H1 (cell line): ENCODE results near the gene SHISAL2B. TPM values are rescaled to one million over a fixed set of nuclear protein-coding genes. Genes with fewer than 3 reads are reported as not detected.

ENCODE experiments used
- CTCF ChIA-PET: fragments of 300-600 bp; sonication (Branson Sonifier 250); formaldehyde crosslinking; loops from one replicate; lab custom pipeline; 2021; ENCODE audit not compliant: partially characterized antibody; lab: Charles Lee
- POLR2A ChIA-PET: fragments of 300-600 bp; sonication (Branson Sonifier 250); formaldehyde crosslinking; loops from one replicate; lab custom pipeline; 2021; ENCODE audit warnings: inconsistent platforms; ENCODE audit not compliant: partially characterized antibody; lab: Charles Lee
- DNase-seq, 2 experiments: peaks; one replicate each; pipeline versions ENCODE4 v3.0.0 to v3.0.0-alpha.2; 2010 to 2022; ENCODE audit warnings: low spot score in 2 of 2, low read depth in 1 of 2, mixed read lengths in 1 of 2
- FAIRE-seq: peaks from 2 replicates; lab custom pipeline; 2011; peaks lifted over from hg19 to GRCh38; lab: Jason Lieb, UNC
- H2AFZ ChIP-seq: 2 replicates; pipeline ENCODE4 v1.8.1; 2012; ENCODE audit warnings: low read length, inconsistent platforms
- H2AK5ac ChIP-seq: 2 replicates; pipeline ENCODE4 v1.6.1; 2013; ENCODE audit warnings: low read depth, low read length
- H2BK120ac ChIP-seq: replicated peaks from 2 replicates; pipeline ENCODE3; 2013; ENCODE audit warnings: low read depth, low read length, inconsistent platforms
- H2BK12ac ChIP-seq: 2 replicates; pipeline ENCODE4 v1.6.1; 2013; ENCODE audit warnings: low read depth, low read length
- H2BK15ac ChIP-seq: 2 replicates; pipeline ENCODE4 v1.6.1; 2013; ENCODE audit warnings: low read length
- H2BK20ac ChIP-seq: 2 replicates; pipeline ENCODE4 v1.6.1; 2013; ENCODE audit warnings: low read length
- H2BK5ac ChIP-seq: 2 replicates; pipeline ENCODE4 v1.6.1; 2013; ENCODE audit warnings: low read depth, low read length
- H3K14ac ChIP-seq: 2 replicates; pipeline ENCODE4 v1.6.1; 2013; ENCODE audit warnings: inconsistent platforms; ENCODE audit not compliant: insufficient read length
- H3K18ac ChIP-seq: 2 replicates; pipeline ENCODE4 v1.6.1; 2013; ENCODE audit warnings: low read length; ENCODE audit errors: extremely low read depth
- H3K23ac ChIP-seq: 2 replicates; pipeline ENCODE4 v1.6.1; 2013; ENCODE audit warnings: inconsistent platforms; ENCODE audit not compliant: insufficient read length
- H3K23me2 ChIP-seq: 2 replicates; pipeline ENCODE4 v1.6.1; 2013; ENCODE audit warnings: low read depth, low read length
- H3K27ac ChIP-seq: 2 replicates; pipeline ENCODE4 v1.6.1; 2011; ENCODE audit warnings: low read depth, low read length, inconsistent platforms
- H3K27me3 ChIP-seq, 4 experiments: replicated peaks in 1 of 4; 1 replicate in 1 of 4; 2 replicates in 3 of 4; pipeline versions ENCODE4 v1.6.1 to v1.8.1; 2011 to 2013; ENCODE audit warnings: low read length in 3 of 4, mild to moderate bottlenecking in 3 of 4, inconsistent platforms in 2 of 4, mixed read lengths in 2 of 4, moderate library complexity in 1 of 4; ENCODE audit not compliant: control insufficient read depth in 3 of 4, insufficient read depth in 3 of 4; ENCODE audit errors: extremely low read depth in 1 of 4
- H3K36me3 ChIP-seq, 4 experiments: 2 replicates each; pipeline versions ENCODE4 v1.6.1 to v1.8.1; 2011 to 2013; ENCODE audit warnings: mild to moderate bottlenecking in 4 of 4, low read length in 3 of 4, moderate library complexity in 2 of 4, control low read depth in 1 of 4, inconsistent platforms in 1 of 4; ENCODE audit not compliant: insufficient read depth in 4 of 4, control insufficient read depth in 2 of 4
- H3K4ac ChIP-seq: replicated peaks from 2 replicates; pipeline ENCODE3; 2013; ENCODE audit warnings: low read length, low read depth, mixed read lengths, inconsistent platforms; ENCODE audit not compliant: insufficient read length
- H3K4me1 ChIP-seq, 4 experiments: replicated peaks in 1 of 4; 1 replicate in 1 of 4; 2 replicates in 3 of 4; pipeline versions ENCODE4 v1.6.1 to v1.8.1; 2011 to 2013; ENCODE audit warnings: low read length in 3 of 4, inconsistent platforms in 2 of 4, mixed read lengths in 1 of 4; ENCODE audit not compliant: insufficient read depth in 4 of 4, control insufficient read depth in 3 of 4
- H3K4me2 ChIP-seq, 2 experiments: 2 replicates each; pipeline versions ENCODE4 v1.6.1 to v1.8.1; 2011 to 2013; ENCODE audit warnings: low read depth in 2 of 2, low read length in 2 of 2, control low read depth in 1 of 2, inconsistent platforms in 1 of 2, mild to moderate bottlenecking in 1 of 2; ENCODE audit not compliant: insufficient read depth in 1 of 2
- H3K4me3 ChIP-seq, 4 experiments: fragments of 200-600, 300-600 bp in 1 of 4; sonication (generic), shearing (Covaris generic), sonication (Bioruptor Twin) in 1 of 4; 2 replicates each; pipeline versions ENCODE4 v1.5.1 to v1.8.1; 2011 to 2016; ENCODE audit warnings: low read length in 4 of 4, low read depth in 3 of 4, control low read depth in 2 of 4, inconsistent platforms in 2 of 4, mild to moderate bottlenecking in 2 of 4, mixed read lengths in 1 of 4, moderate library complexity in 1 of 4; ENCODE audit not compliant: insufficient read depth in 2 of 4; ENCODE audit errors: extremely low read depth in 1 of 4
- H3K56ac ChIP-seq: replicated peaks from 2 replicates; pipeline ENCODE3; 2013; ENCODE audit warnings: low read depth, mild to moderate bottlenecking, mixed read lengths, low read length, inconsistent platforms; ENCODE audit not compliant: insufficient read length
- H3K79me1 ChIP-seq: 2 replicates; pipeline ENCODE4 v1.6.1; 2013; ENCODE audit warnings: low read depth, low read length, control low read depth
- H3K79me2 ChIP-seq, 2 experiments: 2 replicates each; pipeline versions ENCODE4 v1.6.1 to v1.8.1; 2012 to 2013; ENCODE audit warnings: low read length in 2 of 2, mild to moderate bottlenecking in 2 of 2, inconsistent platforms in 1 of 2; ENCODE audit not compliant: insufficient read depth in 2 of 2, control insufficient read depth in 1 of 2
- H3K9ac ChIP-seq, 4 experiments: replicated peaks in 1 of 4; 1 replicate in 1 of 4; 2 replicates in 3 of 4; pipeline versions ENCODE4 v1.6.1 to v1.8.1; 2011 to 2013; ENCODE audit warnings: low read depth in 3 of 4, low read length in 3 of 4, control low read depth in 2 of 4, mild to moderate bottlenecking in 2 of 4, moderate library complexity in 2 of 4, inconsistent platforms in 1 of 4; ENCODE audit errors: extremely low read depth in 1 of 4
- H3K9me3 ChIP-seq, 2 experiments: 2 replicates each; pipeline versions ENCODE4 v1.6.1 to v1.8.1; 2012 to 2013; ENCODE audit warnings: mild to moderate bottlenecking in 2 of 2, moderate library complexity in 2 of 2, control low read depth in 1 of 2, inconsistent platforms in 1 of 2, low read depth in 1 of 2, low read length in 1 of 2, mixed read lengths in 1 of 2; ENCODE audit not compliant: insufficient read depth in 2 of 2
- H4K20me1 ChIP-seq, 2 experiments: replicated peaks in 1 of 2; 2 replicates each; pipeline versions ENCODE3 to v1.8.1; 2011 to 2013; ENCODE audit warnings: inconsistent platforms in 2 of 2, low read length in 2 of 2, mild to moderate bottlenecking in 1 of 2; ENCODE audit not compliant: insufficient read depth in 2 of 2, control insufficient read depth in 1 of 2
- H4K5ac ChIP-seq: 2 replicates; pipeline ENCODE4 v1.6.1; 2013; ENCODE audit warnings: low read length, low read depth, mixed read lengths, inconsistent platforms; ENCODE audit not compliant: insufficient read length
- H4K8ac ChIP-seq: 2 replicates; pipeline ENCODE4 v1.8.0; 2013; ENCODE audit warnings: mild to moderate bottlenecking, moderate library complexity, low read length, inconsistent platforms; ENCODE audit not compliant: insufficient read depth; ENCODE audit errors: extremely low read depth
- H4K91ac ChIP-seq: replicated peaks from 2 replicates; pipeline ENCODE3; 2013; ENCODE audit warnings: low read length, mixed read lengths, inconsistent platforms; ENCODE audit not compliant: insufficient read length
- POLR2AphosphoS5 ChIP-seq: IDR thresholded peaks from 2 replicates; pipeline ENCODE4 v1.6.1; 2011; ENCODE audit warnings: low read depth, low read length
- WGBS, 2 experiments: shearing (Covaris generic) in 1 of 2; methylation state at CpG; one replicate each; pipeline versions ENCODE4 v1.1.6 to v1.1.7; 2013 to 2015; ENCODE audit warnings: low lambda C conversion rate in 2 of 2, mixed read lengths in 2 of 2, inconsistent platforms in 1 of 2, low coverage in 1 of 2, missing lambda C conversion rate in 1 of 2; ENCODE audit not compliant: insufficient replicate concordance in 2 of 2, insufficient coverage in 1 of 2, insufficient read length in 1 of 2; ENCODE audit errors: extremely low coverage in 1 of 2, missing lambda C conversion rate in 1 of 2; 5-methylcytosine and 5-hydroxymethylcytosine counted together
- polyA plus RNA-seq, 7 experiments: library from polyadenylated mRNA; depleted of rRNA in 3 of 7; stranded (reverse) in 5 of 7; unstranded in 2 of 7; fragments of >200 nt in 5 of 7; fragments of 200-250 nt in 2 of 7; gene quantifications; 1 replicate in 5 of 7; 2 replicates in 1 of 7; 4 replicates in 1 of 7; pipeline versions ENCODE4 v1.2.1 to v1.2.3, GENCODE V29; 2011 to 2013; ENCODE audit warnings: missing spikeins in 2 of 7, mixed read lengths in 2 of 7
- total RNA-seq: library from RNA; stranded (reverse); fragmentation: NEBNext Ultra II Directional; extraction: Animal tissue kit (Norgen Biotek cat#: 25700); gene quantifications from 2 replicates; pipeline ENCODE4 v1.2.1, GENCODE V29; 2021

Gene SHISAL2B
- total and polyA plus RNA-seq, 2 of the 8 experiments (the other 6 are each of a cell fraction or from before 2014, with no cell fraction given), result 10.6 to 14.2 TPM

- H2BK5ac ChIP-seq, result no peak overlapping the region
- FAIRE-seq, result no peak
- H3K4ac ChIP-seq, result no peak overlapping the region
- H3K27ac ChIP-seq, result no peak overlapping the region
- H3K23ac ChIP-seq, result no peak overlapping the region
- H2AK5ac ChIP-seq, result no peak overlapping the region
- H3K9me3 ChIP-seq, result no peaks in the 10 kb centered on the region
- WGBS, 2 experiments, result 91% methylated on average over 5 of the region's 5 CpGs; no CpG with 5 or more reads in 1 of the 2 experiments
- POLR2A ChIA-PET, result interaction anchor here (0.7 kb wide), 1 partner anchor 18 kb away, joined by 3 read pairs; no protein-coding TSS in a partner anchor
- no peak overlapping the region for H3K4me2 ChIP-seq
- H3K79me1 ChIP-seq, result no peaks in the 10 kb centered on the region
- H3K14ac ChIP-seq, result no peak overlapping the region
- no peak overlapping the region for H3K4me3 ChIP-seq
- H2BK120ac ChIP-seq, result no peak overlapping the region
- 0 out of 7 replicates have a peak overlapping the region, but pooled peaks of 1 of the 4 experiments have one; percentile 19 for H3K9ac ChIP-seq
- H3K79me2 ChIP-seq, result no peaks in the 10 kb centered on the region
- no peak for DNase-seq
- CTCF ChIA-PET, result interaction anchor here (0.6 to 2.1 kb wide), 2 partner anchors 51 to 152 kb away, joined by 3 to 9 read pairs; no protein-coding TSS in a partner anchor
- H4K20me1 ChIP-seq, result no peaks in the 10 kb centered on the region
- no peak overlapping the region for H4K91ac ChIP-seq
- no peak overlapping the region for H4K8ac ChIP-seq
- peaks cover 9% of the 10 kb centered on the region for H3K23me2 ChIP-seq
- H3K27me3 ChIP-seq, result peaks cover 0 to 11% (median 8%) of the 10 kb centered on the region in 4 experiments; a peak in 6 of 7 replicates
- no peak overlapping the region for H4K5ac ChIP-seq
- no peak overlapping the region for H2AFZ ChIP-seq
- no peak overlapping the region for H3K56ac ChIP-seq
- H3K36me3 ChIP-seq, result no peaks in the 10 kb centered on the region
- peaks cover 1 to 9% (median 5%) of the 10 kb centered on the region in 4 experiments for H3K4me1 ChIP-seq
- H2BK20ac ChIP-seq, result no peak overlapping the region
- no peak overlapping the region for H2BK15ac ChIP-seq
- no peak overlapping the region for H2BK12ac ChIP-seq
- no peak overlapping the region for H3K18ac ChIP-seq
- TF ChIP-seq POLR2AphosphoS5, result no peak
These were observed 4.4 kb upstream of the SHISAL2B start for GRCh38 chr5:64685866-64686265.
